GM10248 (cell line): ENCODE results near the gene GSG1L.

Experiments used
- CTCF ChIA-PET: fragments of 300-600 bp; sonication (Branson Sonifier 250); formaldehyde crosslinking; extraction: SDS; loops from one replicate; lab custom pipeline; 2021; ENCODE audit warnings: antibody characterized with exemption; lab: Yijun Ruan, JAX
- POLR2A ChIA-PET: fragments of 350-650 bp; sonication (Branson Sonifier 250); formaldehyde crosslinking; extraction: SDS; loops from one replicate; lab custom pipeline; 2020; ENCODE audit warnings: antibody characterized with exemption; lab: Yijun Ruan, JAX
- DNase-seq: peaks from one replicate; pipeline ENCODE4 v3.0.0; 2012; ENCODE audit errors: extremely low spot score
- TF ChIP-seq, protein P1 (sequence below): IDR thresholded peaks from 2 replicates; pipeline ENCODE4 v1.5.1; 2012; ENCODE audit warnings: mild to moderate bottlenecking, low read depth; ENCODE audit errors: extremely low read depth, missing control alignments, control extremely low read depth

The GSG1L gene

DNA sequence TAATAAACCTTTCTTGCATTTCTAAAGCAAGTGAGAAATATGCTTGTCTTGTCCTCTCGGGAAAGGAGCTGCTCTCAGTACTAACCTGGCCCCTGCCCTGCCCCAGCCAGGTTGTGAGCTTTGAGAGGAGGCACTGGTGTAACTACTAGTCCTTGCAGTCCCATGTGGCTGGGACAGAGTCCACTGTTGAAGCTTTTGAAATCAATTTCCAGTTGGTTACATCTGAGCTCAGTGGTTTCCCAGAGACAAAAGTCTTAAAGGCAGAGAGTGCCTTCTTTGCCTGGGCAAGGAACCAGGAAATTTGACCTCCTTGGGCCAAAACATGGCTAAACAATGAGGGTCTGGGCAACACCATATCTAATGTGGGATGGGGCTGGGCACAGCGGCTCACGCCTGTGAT, 48.7 kb downstream of the GSG1L start:
- ChIA-PET POLR2A (no interaction called here), CTCF (interaction anchor here (1.3 to 1.4 kb wide), 2 partner anchors 10 to 56 kb away, joined by 3 read pairs; no protein-coding TSS in a partner anchor)
- no peak for DNase-seq
- TF ChIP-seq, protein P1, sequence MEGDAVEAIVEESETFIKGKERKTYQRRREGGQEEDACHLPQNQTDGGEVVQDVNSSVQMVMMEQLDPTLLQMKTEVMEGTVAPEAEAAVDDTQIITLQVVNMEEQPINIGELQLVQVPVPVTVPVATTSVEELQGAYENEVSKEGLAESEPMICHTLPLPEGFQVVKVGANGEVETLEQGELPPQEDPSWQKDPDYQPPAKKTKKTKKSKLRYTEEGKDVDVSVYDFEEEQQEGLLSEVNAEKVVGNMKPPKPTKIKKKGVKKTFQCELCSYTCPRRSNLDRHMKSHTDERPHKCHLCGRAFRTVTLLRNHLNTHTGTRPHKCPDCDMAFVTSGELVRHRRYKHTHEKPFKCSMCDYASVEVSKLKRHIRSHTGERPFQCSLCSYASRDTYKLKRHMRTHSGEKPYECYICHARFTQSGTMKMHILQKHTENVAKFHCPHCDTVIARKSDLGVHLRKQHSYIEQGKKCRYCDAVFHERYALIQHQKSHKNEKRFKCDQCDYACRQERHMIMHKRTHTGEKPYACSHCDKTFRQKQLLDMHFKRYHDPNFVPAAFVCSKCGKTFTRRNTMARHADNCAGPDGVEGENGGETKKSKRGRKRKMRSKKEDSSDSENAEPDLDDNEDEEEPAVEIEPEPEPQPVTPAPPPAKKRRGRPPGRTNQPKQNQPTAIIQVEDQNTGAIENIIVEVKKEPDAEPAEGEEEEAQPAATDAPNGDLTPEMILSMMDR = no peak

DNA sequence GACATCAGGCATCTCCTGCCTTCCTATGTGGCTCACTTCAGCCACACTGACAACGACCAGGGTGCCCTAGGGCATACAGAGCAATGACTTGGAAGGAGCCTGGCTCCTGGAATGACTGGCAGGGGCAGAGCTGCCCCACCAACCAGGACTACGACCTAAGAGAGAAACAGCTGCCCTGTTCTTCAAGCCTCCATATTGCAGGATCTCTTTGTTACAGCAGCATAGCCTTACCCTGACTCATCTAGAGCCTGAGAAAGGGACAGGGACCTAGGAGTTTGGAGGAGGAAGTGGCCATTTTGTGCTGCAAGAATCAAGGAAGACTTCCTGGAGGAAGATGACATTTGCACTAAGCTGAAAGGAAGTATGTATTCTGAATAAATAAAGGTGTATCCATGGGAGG, 49.6 kb downstream of the GSG1L start:
- no peak for DNase-seq
- TF ChIP-seq, protein P1 = no peak
- ChIA-PET POLR2A (interaction anchor here (0.6 kb wide), 1 partner anchor 1865 kb away, joined by 5 read pairs; no protein-coding TSS in a partner anchor), CTCF (interaction anchor here (1.1 to 1.4 kb wide), 3 partner anchors 9 to 57 kb away, joined by 3 read pairs; no protein-coding TSS in a partner anchor)

GRCh38 chr16:28013392-28013791, 50.1 kb downstream of the GSG1L start:
- TF ChIP-seq, protein P1 = no peak
- POLR2A ChIA-PET = no interaction called here
- CTCF ChIA-PET = interaction anchor here (1.1 kb wide), 1 partner anchor 9 kb away, joined by 3 read pairs; no protein-coding TSS in a partner anchor
- DNase-seq = no peak

GRCh38 chr16:28011971-28012445, 51.5 kb downstream of the GSG1L start:
- ChIA-PET CTCF (no interaction called here), POLR2A (no interaction called here)
- TF ChIP-seq, protein P1 = no peak
- no peak for DNase-seq

- TF ChIP-seq, protein P1 = no peak
- CTCF ChIA-PET = no interaction called here
- no peak for DNase-seq
- POLR2A ChIA-PET = no interaction called here
Measured at GRCh38 chr16:28011223-28011622, 52.3 kb downstream of the GSG1L start.

DNA sequence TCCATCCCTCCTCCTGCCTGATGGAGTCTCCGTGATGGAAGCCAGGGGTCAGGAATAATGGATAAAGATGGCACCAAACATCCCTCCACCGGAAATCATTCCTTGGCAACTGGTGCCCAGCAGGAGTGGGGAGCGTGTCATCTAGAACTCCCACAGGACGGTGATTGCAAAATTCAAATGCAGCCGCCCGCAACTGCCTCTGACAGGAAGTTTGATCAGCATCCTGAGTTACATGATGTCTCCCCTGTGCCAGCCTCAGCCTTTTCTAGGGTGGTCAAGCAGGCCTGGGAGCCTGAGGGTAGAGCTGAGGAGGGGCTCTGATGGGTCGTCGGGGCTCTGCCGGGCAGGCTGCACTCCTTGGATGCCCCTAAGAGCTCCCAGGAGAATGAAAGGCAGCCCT, 52.8 kb downstream of the GSG1L start:
- no peak for DNase-seq
- CTCF ChIA-PET = no interaction called here
- POLR2A ChIA-PET = no interaction called here
- TF ChIP-seq, protein P1 = no peak
